Stimulated activated CD4-positive, alpha-beta T cell treated with anti-CD3 and anti-CD28 coated beads, TNF-alpha, amount 100 ng/mL, for 48 hours (primary cell): Measurements from ENCODE around the gene CCDC185.

ENCODE experiments used
- DNase-seq, 3 donors: peaks; one replicate each; pipeline ENCODE4 v3.0.0-alpha.2; 2020; ENCODE audit warnings: low read depth in 3 of 3

CCDC185 gene

DNA sequence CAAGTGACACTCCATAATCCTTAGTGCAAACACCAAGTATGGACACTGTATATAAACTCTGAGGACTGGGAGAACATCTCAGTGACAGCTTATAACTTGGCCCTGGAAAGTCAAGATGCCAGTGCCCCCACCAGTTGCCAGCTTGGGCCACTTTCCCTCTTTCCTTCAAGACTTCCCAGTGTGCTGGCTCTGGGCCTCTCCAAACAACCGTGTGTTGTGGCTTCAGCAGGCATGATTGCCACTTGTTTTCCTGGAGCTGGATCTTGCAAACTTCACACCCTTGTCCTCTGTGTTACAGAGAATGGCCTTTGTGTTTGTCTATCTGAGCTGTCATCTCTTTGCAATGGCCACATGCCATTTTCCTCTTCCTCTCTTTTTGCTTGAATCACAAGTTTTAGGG, 37.0 kb downstream of the CCDC185 start:
- no peak for DNase-seq

DNA sequence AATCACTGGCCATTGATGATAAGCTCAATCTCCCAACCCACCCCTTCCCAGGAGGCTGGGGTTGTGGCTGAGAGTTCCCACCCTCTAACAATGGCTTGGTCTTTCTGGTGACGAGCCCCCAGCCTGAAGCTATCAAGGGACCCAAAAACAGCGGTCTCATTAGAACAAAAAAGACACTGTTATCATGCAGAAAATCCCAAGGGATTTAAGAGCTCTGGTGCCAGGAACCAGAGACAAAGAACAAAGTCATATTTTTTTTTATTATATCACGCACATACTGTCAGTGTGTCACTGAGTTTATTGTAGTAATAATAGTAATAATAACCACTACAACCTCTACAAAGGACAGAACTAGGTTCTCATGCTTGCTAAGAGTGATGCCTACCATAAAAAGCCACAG, 43.9 kb downstream of the CCDC185 start:
- DNase-seq = no peak

DNA sequence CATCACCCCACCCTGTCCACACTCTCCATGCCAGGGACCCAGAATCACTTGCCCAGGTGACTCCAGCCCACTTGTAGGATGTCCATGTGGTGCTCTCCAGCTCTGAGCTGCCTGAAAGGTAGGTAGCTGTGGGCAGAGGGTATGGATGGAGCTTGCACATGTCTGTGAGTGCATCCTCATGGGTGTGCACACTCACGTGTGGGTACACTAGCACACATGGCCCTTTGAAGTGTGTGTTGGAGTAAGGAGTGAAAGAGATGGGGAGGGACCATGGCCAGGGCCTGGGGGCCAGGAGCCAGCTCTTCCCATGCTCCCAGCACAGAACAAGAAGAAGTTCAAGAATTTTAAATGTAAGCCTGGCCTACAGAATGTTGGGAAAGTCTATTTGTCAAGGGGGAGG, 50.2 kb downstream of the CCDC185 start:
- DNase-seq = no peak

DNA sequence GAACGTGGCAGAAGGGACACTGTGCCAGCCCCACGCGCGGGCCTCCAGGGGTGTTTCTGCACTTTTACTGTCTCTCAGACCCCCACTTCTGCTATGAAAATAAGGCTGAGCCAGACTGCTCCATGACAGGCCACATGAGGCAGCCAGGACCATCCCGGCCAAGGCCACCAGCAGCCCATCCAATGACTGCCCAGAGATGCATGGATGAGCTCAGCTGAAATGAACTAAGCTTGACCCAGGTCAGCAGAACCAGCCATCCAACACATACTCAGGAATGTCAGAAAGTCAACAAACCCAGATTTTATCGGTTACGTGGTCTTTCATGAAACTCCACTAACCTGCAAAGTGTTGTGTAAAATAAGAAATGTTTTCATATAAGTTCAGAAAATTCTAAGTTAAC, 51.2 kb downstream of the CCDC185 start:
- no peak for DNase-seq
